ENCODE measurements around the gene SPTLC3. TPM values are rescaled to one million over a fixed set of nuclear protein-coding genes. Genes with fewer than 3 reads are reported as not detected.

The SPTLC3 gene
- total RNA-seq, 1 experiment from 2014 or later = 20.3 TPM

DNA sequence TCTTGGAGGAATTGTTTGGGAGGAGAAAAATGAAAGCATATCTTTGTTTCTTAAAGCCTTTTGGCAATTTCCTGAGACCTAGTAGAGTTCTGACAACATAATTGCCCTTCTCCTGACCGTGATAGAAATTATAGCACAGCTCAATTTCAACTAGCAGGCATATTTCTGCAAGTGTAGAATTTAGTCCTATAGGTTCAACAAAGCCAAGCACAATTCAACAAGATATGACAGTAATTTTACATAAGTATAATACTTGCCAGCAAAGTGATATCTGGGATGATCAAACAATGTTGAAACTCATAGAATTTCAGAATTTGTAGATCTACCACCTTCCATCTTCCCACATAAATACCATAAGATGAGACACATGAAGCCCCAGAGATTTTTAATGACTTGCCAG is 73.1 kb downstream of the SPTLC3 start:
- H3K4me3 Mint-ChIP-seq (ENCODE audit: unreplicated experiment) = no peak overlapping the region
- no peaks in the 10 kb centered on the region for H3K27me3 Mint-ChIP-seq (ENCODE audit: insufficient read depth, unreplicated experiment)
- H3K36me3 Mint-ChIP-seq (ENCODE audit: insufficient read depth, unreplicated experiment) = peaks cover 21% of the 10 kb centered on the region
- H3K9me3 Mint-ChIP-seq (ENCODE audit: unreplicated experiment) = no peaks in the 10 kb centered on the region
- H3K27ac Mint-ChIP-seq (ENCODE audit: low read depth, unreplicated experiment) = no peak overlapping the region
- TF ChIP-seq, protein P1, sequence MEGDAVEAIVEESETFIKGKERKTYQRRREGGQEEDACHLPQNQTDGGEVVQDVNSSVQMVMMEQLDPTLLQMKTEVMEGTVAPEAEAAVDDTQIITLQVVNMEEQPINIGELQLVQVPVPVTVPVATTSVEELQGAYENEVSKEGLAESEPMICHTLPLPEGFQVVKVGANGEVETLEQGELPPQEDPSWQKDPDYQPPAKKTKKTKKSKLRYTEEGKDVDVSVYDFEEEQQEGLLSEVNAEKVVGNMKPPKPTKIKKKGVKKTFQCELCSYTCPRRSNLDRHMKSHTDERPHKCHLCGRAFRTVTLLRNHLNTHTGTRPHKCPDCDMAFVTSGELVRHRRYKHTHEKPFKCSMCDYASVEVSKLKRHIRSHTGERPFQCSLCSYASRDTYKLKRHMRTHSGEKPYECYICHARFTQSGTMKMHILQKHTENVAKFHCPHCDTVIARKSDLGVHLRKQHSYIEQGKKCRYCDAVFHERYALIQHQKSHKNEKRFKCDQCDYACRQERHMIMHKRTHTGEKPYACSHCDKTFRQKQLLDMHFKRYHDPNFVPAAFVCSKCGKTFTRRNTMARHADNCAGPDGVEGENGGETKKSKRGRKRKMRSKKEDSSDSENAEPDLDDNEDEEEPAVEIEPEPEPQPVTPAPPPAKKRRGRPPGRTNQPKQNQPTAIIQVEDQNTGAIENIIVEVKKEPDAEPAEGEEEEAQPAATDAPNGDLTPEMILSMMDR (IDR thresholded peaks at IDR 0.05; ENCODE audit: unreplicated experiment) = no peak
- DNase-seq (ENCODE audit: unreplicated experiment) = no peak
- intact Hi-C loops (cut with micrococcal nuclease) = no loop called here
- ChIA-PET POLR2A (no interaction called here), CTCF (interaction anchor here (1.4 kb wide), 1 partner anchor 23 kb away, joined by 3 read pairs; no protein-coding TSS in a partner anchor)
- no peaks in the 10 kb centered on the region for H3K4me1 Mint-ChIP-seq (ENCODE audit: insufficient read depth, unreplicated experiment)
- BruUV-seq (replicated peaks) = no TSS peak

DNA sequence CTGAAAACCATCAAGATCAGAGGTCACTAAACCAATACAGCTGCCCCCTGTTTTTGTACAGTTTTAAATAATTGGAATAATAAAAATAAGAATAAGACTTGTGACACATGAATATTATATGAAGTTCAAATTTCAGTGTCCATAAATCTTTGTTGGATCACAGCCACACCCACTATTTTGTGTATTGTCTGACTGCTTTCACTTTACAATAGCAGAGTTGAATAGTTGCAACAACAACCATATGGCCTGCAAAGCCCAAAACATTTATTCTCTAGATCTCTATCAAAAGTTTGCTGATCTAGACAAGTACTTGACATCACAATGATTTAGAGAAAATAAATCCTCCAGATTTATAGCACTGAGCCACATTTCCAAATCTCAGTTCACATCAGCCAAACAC is 73.6 kb downstream of the SPTLC3 start:
- no peaks in the 10 kb centered on the region for H3K27me3 Mint-ChIP-seq (ENCODE audit: insufficient read depth, unreplicated experiment)
- no peak overlapping the region for H3K4me3 Mint-ChIP-seq (ENCODE audit: unreplicated experiment)
- no peaks in the 10 kb centered on the region for H3K4me1 Mint-ChIP-seq (ENCODE audit: insufficient read depth, unreplicated experiment)
- H3K27ac Mint-ChIP-seq (ENCODE audit: low read depth, unreplicated experiment) = no peak overlapping the region
- no peak for DNase-seq (ENCODE audit: unreplicated experiment)
- peaks cover 21% of the 10 kb centered on the region for H3K36me3 Mint-ChIP-seq (ENCODE audit: insufficient read depth, unreplicated experiment)
- BruUV-seq (replicated peaks) = no TSS peak
- intact Hi-C loops (cut with micrococcal nuclease) = no loop called here
- CTCF ChIA-PET = interaction anchor here (0.7 kb wide), 1 partner anchor 968 kb away, joined by 3 read pairs; no protein-coding TSS in a partner anchor
- H3K9me3 Mint-ChIP-seq (ENCODE audit: unreplicated experiment) = no peaks in the 10 kb centered on the region
- POLR2A ChIA-PET = no interaction called here
- TF ChIP-seq, protein P1 (IDR thresholded peaks at IDR 0.05; ENCODE audit: unreplicated experiment) = no peak

DNA sequence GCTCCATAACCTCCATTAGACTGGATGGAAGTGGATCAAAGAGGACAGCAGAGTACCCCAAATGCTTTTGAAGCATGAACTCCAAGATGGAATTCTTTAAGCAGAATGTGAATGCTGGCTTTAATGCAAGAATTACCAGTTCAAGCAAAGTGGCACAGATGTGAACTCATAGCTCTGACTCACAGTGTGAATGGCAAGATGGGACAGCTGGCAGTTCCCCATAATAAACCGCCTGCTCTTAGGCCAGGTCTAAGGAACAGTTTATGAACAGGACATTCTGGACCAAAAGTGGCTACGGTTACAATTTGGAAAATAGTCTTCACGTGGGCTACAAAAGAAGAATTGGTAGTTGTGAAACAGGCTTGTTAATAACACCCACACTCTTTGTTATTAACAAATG is 76.5 kb downstream of the SPTLC3 start:
- Mint-ChIP-seq H3K27ac (ENCODE audit: low read depth, unreplicated experiment) (no peak overlapping the region), H3K4me3 (ENCODE audit: unreplicated experiment) (no peak overlapping the region), H3K27me3 (ENCODE audit: insufficient read depth, unreplicated experiment) (no peaks in the 10 kb centered on the region), H3K36me3 (ENCODE audit: insufficient read depth, unreplicated experiment) (peaks cover 17% of the 10 kb centered on the region), H3K9me3 (ENCODE audit: unreplicated experiment) (no peaks in the 10 kb centered on the region), H3K4me1 (ENCODE audit: insufficient read depth, unreplicated experiment) (no peaks in the 10 kb centered on the region)
- TF ChIP-seq, protein P1 (IDR thresholded peaks at IDR 0.05; ENCODE audit: unreplicated experiment) = no peak
- ChIA-PET POLR2A (interaction anchor here (0.9 kb wide), 1 partner anchor 101 kb away, joined by 3 read pairs; no protein-coding TSS in a partner anchor), CTCF (interaction anchor here (0.8 kb wide), 1 partner anchor 25 kb away, joined by 4 read pairs; no protein-coding TSS in a partner anchor)
- intact Hi-C loops (cut with micrococcal nuclease) = no loop called here
- no TSS peak for BruUV-seq (replicated peaks)
- no peak for DNase-seq (ENCODE audit: unreplicated experiment)

DNA sequence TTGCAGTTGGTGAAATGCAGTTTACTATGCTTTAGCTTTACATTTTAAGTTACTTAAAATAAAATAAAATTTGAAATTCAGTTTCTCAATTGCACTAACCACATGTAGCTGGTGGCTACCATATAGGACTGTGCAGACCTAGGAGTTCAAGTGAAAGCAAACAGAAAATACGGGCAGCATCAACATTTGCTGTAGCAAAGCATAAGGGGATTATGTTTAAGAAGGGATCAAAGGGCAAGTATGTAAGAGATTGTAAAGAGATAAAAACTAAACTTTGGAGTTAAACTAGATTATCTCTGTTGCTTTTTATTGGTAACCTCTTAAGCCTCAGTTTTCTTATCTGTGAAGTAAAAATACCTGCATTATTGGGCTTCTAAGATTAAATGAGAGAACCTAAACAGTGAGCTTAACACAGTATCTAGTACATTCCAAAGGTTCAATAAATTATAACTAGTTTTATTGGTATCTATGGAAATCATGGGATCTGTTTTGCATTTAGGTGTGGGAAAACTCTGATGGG is 81.2 kb downstream of the SPTLC3 start:
- no peak overlapping the region for H3K27ac Mint-ChIP-seq (ENCODE audit: low read depth, unreplicated experiment)
- peaks cover 35% of the 10 kb centered on the region for H3K36me3 Mint-ChIP-seq (ENCODE audit: insufficient read depth, unreplicated experiment)
- H3K27me3 Mint-ChIP-seq (ENCODE audit: insufficient read depth, unreplicated experiment) = no peaks in the 10 kb centered on the region
- ChIA-PET CTCF (interaction anchor here (0.6 to 1.6 kb wide), 2 partner anchors 48 to 120 kb away, joined by 3 to 4 read pairs; no protein-coding TSS in a partner anchor), POLR2A (interaction anchor here (0.7 kb wide), 1 partner anchor 11 kb away, joined by 3 read pairs; no protein-coding TSS in a partner anchor)
- no peaks in the 10 kb centered on the region for H3K4me1 Mint-ChIP-seq (ENCODE audit: insufficient read depth, unreplicated experiment)
- BruUV-seq (replicated peaks) = no TSS peak
- no peaks in the 10 kb centered on the region for H3K9me3 Mint-ChIP-seq (ENCODE audit: unreplicated experiment)
- TF ChIP-seq, protein P1 (IDR thresholded peaks at IDR 0.05; ENCODE audit: unreplicated experiment) = no peak
- DNase-seq (ENCODE audit: unreplicated experiment) = no peak
- H3K4me3 Mint-ChIP-seq (ENCODE audit: unreplicated experiment) = no peak overlapping the region
- intact Hi-C loops (cut with micrococcal nuclease) = loop anchor here (5.0 kb wide), 1 partner anchor 83 kb away; the partner anchor contains the start of gene SPTLC3

All from MCF 10A (cell line).